Vagina (tissue), 2 donors: ENCODE measurements around the gene TMPRSS13.

Experiments
- CTCF ChIP-seq, 3 experiments: fragments of 450-650 bp in 2 of 3; fragments of 200-600 bp in 1 of 3; sonication (generic) in 1 of 3; IDR thresholded peaks; one replicate each; pipeline ENCODE4 v1.5.1; 2017 to 2019; ENCODE audit warnings: antibody characterized with exemption in 3 of 3, mild to moderate bottlenecking in 2 of 3, moderate library complexity in 2 of 3
- POLR2A ChIP-seq, 2 donors: fragments of 450-650 bp; IDR thresholded peaks; one replicate each; pipeline ENCODE4 v1.6.1; 2017; ENCODE audit warnings: antibody characterized with exemption in 2 of 2, mild to moderate bottlenecking in 2 of 2, moderate library complexity in 2 of 2

GRCh38 chr11:117878939-117879475 lies 50.2 kb downstream of the TMPRSS13 start:
- TF ChIP-seq CTCF (IDR thresholded peaks at IDR 0.05) (no peak), POLR2A (IDR thresholded peaks at IDR 0.05) (no peak)
